Endometrial microvascular endothelial cells (primary cell): ENCODE measurements around the gene SERTAD3. TPM values are rescaled to one million over a fixed set of nuclear protein-coding genes. Genes with fewer than 3 reads are reported as not detected.

Source experiments
- in situ Hi-C: cut with HindIII; loops from 2 replicates; pipeline ENCODE4 v1.10.0; 2017; ENCODE audit warnings: low sequenced_read_pairs, low pct_unique_long_range_greater_than_20kb; ENCODE audit errors: inconsistent ontology term
- total RNA-seq: library from RNA; depleted of rRNA; stranded (reverse); fragments of >200 nt; gene quantifications from one replicate; pipeline ENCODE4 v1.2.3, GENCODE V29; 2015; ENCODE audit errors: inconsistent ontology term

SERTAD3 gene
- total RNA-seq, 1 donor from 2014 or later, result 27.0 TPM

- in situ Hi-C loops, result no loop called here
These were observed 49.3 kb downstream of the SERTAD3 start for GRCh38 chr19:40394816-40395210.

DNA sequence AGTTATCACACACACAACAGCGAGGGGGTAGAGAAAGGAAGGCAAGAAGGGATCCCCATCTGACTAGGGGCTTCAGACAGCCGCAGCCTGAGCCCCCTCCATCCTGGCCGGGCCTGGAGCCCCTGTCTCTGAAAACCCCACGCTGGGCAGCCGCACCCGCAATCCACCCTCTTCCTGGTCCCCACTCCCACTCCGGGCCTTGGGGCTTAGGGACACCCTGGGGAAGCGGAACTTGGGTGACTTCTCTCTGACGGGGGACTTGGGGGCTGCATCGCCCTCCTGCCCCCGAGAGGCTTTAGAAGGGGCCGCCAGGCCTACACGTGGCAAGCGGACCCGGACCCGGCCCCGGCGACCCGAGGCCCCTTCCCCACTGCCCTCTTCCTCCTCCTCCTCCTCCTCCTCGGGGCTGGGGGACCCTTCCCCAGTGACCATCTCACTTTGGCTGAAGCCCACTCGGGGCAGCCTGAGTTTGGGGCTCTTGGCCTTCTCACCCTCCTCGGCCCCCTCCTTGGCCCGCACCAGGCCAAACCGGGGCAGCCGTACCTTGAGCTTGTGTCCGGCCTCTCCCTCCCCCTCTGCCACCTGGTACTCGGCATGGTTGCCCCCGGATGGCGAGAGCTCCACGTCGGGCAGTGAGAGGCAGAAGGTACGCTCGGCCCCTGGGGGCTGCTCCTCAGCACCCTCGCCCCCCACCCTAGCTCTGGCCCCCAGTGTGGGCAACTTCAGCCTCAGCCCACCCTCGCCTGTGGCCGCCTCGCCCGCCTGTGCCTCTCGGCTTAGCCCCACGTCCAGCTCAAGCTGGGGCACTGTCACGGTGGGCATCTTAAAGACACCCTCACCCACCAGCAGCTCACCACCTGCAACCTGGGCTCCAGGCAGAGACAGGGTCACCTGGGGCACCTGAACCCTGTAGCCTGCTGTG lies 50.0 kb downstream of the SERTAD3 start:
- in situ Hi-C loops, result no loop called here

- in situ Hi-C loops, result no loop called here
These were observed 51.1 kb downstream of the SERTAD3 start for GRCh38 chr19:40392894-40393517.

DNA sequence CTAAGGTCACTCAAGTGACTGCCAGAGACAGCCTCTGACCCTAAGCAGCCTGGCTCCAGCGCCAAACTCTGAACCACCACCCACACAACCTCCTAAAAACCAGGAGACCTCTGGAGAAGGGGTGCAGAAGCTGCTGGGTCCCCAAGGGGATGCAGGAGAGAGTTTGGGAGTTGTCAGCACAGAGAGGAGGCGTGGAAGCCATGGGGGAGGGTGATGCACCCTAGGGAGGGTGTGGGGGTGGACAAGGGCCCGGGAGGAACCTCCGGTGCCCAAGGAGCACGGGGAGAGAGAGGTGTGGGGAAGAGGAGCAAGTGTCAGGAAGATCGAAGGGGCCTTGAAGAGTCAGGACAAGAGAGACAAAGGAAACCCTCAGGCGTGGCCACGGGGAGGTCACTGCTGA lies 52.0 kb downstream of the SERTAD3 start:
- in situ Hi-C loops, result no loop called here

Other genes with a start within 250 kb of the SERTAD3 start
- gene TTC9B, start 226.0 kb downstream of the SERTAD3 start, total RNA-seq, result not detected
- gene CCNP, start 217.6 kb downstream of the SERTAD3 start, total RNA-seq, result not detected
- gene AKT2, start 159.0 kb downstream of the SERTAD3 start, total RNA-seq, result 26.2 TPM
- 14.3 TPM for gene C19orf47, start 95.9 kb downstream of the SERTAD3 start, total RNA-seq
- gene PLD3, start 95.6 kb downstream of the SERTAD3 start, total RNA-seq, result 404 TPM
- 0.09 TPM for gene HIPK4, start 54.2 kb downstream of the SERTAD3 start, total RNA-seq
- 2.8 TPM for gene PRX, start 31.0 kb downstream of the SERTAD3 start, total RNA-seq
- 23.0 TPM for gene SERTAD1, start 18.3 kb downstream of the SERTAD3 start, total RNA-seq
- gene BLVRB, start 21.4 kb upstream of the SERTAD3 start, total RNA-seq, result 66.3 TPM
- gene SPTBN4, start 22.7 kb upstream of the SERTAD3 start, total RNA-seq, result not detected
- gene SHKBP1, start 132.5 kb upstream of the SERTAD3 start, total RNA-seq, result 107 TPM
- gene LTBP4, start 157.0 kb upstream of the SERTAD3 start, total RNA-seq, result 11.6 TPM
- gene NUMBL, start 246.3 kb upstream of the SERTAD3 start, total RNA-seq, result 33.1 TPM